ENCODE data around the gene JPH2.

Gene JPH2

DNA sequence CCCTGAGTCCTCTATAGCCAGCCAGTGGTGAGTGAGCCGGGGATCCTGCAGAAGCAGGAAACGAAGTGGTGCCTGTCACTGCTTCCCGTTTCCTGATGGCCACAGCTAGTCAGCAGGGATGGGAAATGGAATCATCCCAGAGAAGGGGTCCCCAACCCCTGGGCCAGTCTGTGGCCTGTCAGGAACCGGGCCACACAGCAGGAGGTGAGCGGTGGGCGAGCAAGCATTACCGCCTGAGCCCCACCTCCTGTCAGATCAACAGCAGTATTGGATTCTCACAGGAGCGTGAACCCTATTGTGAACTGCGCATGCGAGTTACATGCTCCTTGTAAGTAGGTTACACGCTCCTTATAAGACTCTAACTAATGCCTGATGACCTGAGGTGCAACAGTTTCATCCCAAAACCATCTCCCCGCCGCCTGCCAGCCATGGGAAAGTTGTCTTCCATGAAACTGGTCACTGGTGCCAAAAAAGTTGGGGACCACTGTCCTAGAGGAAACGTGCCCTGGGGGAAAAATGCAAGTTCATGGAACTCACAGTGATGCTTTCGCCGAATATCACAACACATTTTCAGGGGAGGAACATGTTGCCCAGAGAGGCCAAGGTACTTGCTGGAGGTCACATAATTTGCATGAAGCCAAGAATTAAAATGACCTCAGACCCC is 113.8 kb downstream of the JPH2 start:
- DNase-seq, result no peak

DNA sequence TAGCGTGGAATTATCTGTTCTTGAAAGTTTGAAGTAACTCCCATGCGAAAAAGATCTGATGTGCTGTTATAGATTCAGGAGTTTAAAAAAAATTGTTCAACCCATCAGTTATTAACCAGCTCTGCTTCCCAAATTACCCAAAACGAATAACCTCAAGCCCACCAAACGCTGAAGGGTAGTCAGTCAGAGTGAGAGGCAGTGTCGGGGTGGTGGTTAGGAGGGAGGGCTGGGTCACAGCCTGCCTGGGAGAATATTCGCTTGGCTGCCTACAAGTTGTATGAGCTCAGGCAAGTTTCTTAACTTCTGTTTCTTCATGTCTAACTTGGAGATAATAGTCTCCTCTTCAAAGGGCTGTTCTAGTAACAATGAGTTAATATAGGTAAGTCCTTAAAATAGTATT is 114.6 kb downstream of the JPH2 start:
- DNase-seq, result no peak

DNA sequence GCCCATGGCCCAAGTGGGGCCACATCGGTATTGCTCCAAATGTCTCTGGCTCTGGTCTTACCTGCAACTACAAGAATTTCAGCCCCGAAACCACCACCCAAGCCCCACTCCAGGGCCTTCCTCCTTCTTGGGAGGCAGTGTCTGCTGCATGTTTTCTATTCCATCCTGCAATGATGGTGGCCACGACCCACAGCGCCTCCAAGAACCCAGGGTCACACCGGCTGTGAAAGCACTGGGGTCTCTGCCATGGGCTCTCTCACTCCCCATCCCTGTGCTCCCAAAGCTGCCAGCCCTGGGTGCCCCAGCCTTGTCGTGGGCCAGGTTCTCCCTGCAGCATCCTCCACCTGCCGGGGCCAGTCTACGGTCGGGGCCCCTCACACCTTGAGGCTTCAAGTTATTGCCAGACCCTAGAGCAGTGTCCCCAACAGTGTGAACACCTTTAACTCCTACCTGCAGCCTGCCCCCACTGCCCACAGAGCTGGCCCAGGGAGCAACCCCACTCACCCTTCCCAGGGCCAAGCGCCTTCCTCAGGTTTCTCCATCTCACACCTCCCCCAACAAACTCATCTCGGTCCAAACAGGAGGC is 115.4 kb downstream of the JPH2 start:
- no peak for DNase-seq

DNA sequence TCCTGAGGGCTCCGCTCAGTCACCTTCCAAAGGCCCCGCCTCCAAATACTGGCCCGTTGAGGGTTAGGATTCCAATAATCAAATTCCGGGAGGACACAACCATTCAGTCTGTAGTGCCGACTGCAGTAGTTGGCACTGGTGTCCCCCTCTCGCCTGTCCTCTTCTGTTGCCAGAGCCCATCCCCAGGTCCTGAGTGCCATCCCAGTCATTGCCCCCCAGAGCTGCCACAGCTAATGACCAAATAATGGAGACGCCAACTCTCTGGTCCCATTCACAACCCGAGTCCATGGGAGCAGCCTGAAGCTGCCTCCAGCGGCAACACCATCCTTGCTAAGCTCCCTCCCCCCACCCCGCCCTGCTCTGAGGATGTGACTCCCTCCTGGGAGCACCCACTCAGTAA is 115.9 kb downstream of the JPH2 start:
- DNase-seq, result no peak

DNA sequence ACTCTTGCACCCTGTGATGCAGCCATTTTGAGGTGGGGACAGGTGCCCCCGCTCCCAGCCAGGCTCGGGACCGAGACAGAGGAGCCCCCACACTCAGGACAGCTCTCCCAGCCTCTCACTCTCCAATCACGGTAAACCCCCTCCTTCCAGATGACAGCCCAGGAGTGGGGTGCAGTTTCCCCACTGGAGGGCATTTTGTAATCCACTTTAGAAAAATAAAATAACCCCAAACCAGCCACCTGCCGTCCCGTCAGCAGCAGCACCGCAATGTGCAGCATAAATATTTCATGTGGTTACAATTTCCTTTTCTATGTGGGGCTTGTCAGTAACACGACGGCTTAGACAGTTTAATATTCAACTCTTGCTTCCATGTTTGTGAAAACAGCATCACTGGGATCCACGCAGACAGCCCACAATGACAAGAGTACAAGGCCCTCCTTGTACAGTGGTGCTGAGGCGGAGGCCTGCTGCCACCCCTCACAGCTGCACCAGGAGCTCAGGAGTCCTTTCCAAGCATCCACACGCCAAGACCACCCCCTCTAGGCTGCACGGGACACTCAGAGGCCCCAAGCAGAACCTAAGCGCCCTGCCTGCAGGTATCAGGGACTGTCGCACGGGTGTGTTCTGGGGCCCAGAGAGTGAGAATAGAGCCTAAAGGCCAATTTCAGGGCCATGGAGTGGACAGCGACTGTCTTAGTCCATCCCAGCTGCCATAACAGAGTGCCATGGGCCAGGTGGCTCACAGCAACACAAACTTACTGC is 116.7 kb downstream of the JPH2 start:
- no peak for DNase-seq

DNA sequence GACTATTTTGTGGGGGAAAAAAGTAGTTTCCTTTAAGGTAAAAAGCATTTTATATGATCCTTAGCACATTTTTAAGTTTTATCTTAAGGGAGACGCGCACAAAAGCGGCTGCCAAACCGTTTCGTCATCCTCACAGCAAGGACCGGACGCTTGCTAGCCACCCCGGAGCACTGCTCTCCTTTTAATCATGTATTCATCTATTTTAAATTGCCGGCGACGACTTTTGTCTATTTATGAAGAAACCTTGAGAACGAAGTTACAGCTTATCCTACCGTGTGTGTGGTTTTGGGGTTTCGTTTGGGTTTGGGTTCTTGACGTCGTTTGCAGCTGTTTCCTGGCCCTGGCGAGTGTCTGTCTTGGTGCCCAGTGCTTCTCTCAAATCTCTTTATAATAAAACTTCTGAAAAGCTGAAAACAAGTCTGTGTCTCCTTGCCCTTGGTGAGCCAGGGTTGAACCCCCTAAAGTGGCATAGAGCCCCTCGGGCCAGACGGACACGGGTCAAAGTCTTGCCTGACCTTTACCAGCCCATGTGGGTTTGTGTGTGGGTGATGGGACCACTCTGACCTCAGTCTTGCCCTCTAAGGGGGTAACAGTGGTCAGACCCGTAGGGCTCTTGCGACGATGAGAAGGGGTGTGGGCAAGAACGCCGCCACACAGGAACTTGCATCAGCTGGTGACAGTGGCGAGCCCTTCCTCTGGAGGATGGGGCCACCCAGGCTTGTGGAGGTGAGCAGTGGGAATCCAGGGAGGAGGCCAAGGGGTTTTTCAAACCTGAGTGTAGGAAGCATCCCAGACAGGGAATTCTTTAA is 117.6 kb downstream of the JPH2 start:
- no peak for DNase-seq

DNA sequence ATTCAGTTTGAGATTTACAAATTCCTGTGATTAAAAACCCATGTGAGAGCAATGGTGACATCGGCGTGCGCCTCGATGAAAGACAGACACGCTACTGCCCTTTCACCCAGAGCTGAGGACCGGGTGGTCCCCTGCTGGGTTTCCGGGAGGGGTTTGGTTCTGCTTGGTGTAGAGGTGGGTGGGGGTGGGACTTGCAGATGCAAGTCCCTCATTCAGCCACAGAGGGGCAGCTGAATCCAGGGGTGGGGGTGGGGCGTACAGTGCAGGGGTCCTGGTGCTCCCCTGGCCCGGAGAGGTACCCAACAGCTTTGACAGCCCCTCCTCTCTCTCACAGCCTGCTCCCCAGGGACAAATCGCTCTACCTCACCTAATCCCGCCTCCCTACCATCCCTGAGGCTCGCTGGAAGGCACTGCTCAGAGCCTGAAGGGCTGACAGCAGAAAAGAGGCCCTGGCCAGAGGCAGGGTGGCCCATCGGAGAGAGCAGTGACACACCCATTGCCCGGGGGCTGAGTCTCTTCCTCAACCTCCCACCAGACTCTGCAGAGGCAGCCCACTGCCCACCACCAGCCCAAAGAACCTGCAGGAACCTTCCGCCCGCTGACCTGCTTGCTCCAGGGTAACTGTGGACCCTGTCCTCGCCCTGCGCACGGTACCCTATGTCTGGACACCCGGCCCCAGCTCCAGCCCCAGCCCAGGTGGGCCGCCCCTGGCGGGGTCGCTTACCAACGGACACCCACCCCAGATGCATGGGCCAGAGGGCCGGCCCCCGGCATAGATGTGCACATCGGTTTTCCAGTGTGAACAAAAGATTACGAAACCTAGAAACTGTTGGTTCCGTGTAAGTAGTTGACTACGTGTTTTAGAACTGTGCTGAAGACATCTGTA is 118.4 kb downstream of the JPH2 start:
- no peak for DNase-seq

DNA sequence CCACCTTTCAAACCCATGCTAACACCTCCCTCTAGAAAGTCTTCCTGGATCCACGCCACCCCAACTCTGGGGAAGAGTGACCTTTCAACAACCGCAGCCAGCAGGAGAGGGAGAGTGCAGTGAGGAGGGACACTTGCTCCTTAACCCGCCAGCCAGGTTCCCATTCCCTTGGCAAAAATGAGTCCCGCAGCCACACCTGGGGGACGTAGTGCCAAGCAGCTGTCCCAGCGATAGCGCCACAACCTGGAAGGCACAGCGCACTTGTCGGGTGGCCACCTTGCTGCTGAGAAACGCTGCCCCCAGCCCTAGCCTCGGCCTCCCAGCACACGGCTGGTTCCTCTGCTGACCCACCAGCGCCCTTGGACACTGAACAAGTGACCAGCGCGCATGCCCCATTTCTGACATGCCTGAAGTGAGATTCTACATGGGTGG is 119.3 kb downstream of the JPH2 start:
- DNase-seq, result no peak

DNA sequence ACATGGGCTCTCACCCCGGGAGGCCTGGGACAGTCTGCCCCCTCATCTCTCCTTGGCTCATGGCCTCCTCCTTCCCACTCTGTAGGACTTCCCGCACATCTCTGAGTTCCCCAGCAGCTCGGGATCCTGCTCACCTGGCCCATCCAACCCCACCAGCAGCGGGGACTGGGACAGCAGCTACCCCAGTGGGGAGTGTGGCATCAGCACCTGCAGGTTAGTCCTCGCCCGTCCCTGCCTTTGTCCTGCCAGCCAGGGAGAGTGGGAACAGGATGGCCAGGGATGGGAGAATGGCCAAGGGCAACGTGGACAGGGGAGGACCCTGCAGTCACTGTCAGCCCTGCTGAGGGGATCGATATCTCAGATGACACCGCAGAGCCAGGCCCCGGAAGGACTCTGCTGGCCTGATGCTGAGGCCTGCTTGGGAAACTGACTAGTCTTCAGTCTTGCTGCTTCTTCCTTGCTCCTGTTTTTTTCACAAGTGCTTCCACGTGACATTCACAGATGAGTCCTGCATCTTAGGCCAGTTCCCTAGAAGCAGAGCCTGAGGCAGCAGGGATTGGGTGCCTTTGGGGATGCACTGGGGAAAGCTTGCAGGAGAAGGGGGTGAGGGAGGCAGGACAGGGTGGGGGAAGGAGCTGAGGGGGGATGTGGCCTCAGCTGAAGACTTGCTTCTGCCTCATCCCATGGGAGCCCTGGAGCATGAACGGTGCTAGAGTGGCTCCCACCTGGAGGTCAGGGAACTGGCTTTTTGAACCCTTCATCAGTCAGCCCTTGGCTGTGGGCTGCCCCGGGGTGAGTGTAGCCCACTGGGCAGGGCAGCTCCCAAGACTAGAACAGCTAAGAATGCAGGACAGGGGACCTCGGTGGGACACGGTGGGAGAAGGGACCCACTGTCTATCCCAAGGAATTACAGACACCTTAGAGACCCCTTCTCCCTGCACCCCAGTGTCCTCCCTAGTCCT is 120.1 kb downstream of the JPH2 start:
- DNase-seq, result no peak

DNA sequence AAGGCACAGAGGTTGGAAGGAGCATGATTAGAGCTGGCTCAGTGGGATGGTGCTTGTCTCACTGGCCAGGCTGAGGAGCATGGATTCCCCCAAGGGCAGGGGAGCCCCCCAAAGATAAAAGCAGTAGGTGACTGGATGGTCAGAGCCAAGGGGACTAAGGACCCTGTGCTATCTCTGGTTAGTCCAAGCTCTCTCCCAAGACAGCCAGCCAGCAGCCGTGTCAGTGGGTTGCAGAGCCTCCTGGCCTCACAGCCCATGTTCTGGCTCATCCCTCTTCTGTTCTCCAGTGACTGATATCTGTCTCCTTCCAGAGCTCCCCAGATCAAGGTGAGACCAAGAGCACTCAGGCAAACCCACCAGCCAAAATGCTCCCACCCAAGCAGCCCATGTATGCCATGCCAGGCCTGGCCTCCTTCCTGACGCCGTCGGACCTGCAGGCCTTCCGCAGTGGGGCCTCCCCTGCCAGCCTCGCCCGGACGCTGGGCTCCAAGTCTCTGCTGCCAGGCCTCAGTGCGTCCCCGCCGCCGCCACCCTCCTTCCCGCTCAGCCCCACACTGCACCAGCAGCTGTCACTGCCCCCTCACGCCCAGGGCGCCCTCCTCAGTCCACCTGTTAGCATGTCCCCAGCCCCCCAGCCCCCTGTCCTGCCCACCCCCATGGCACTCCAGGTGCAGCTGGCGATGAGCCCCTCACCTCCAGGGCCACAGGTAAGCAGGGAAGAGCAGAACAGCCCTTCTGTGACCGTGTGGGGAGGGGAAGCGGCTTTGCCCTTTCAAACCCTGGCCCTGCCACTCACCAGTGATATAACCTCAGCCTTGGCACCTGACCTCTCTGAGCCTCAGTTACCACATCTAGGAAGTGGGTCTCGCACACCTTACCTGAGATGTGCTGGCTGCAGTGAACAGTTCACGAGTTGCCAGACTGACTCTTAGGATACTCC is 121.3 kb downstream of the JPH2 start:
- no peak for DNase-seq

DNA sequence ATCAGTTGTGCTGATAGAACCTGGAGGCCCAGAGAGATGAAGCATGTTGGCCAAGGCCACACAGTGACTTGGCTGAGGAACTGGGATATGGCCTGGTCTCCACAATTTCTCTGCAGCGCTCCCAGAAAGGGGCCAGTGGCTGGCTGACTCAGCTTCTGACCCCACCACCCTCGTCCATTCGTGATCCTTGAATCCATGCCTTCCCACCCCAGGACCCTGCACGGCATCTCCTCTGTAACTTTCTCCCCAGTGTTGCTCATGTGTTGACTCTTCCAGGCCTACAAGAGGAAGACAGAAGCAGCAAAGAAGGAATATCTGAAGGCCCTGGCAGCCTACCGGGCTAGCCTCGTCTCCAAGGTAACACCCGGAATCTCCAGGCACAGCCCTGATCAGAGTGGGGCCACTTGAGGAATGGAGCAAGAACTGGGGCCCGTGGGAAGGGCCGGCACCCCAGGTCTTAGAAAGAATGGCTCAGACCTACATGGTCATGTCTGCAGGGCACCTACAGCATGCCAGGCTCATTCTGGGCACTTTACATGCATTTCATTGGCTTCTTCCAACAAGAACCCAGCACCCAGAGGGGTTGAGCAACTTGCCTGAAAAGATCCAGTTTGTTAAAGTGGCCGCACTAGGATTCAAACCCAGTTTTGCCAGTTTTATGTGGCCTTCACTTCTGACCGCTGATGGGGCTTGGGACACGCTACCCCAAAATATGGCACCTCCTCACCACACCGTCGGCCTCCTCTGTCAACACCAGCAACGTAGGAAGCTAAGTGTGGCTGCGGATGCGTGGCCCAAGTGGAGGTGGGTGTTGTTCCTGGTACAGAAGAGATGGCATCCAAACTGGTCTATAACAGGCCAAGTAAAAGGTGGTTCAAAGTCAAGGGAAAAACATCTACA is 122.2 kb downstream of the JPH2 start:
- DNase-seq, result no peak
